CD14-positive monocyte (primary cell): ENCODE results near the gene ARID3A. TPM values are rescaled to one million over a fixed set of nuclear protein-coding genes. Genes with fewer than 3 reads are reported as not detected.

ENCODE experiments used
- DNase-seq, 3 donors: peaks; one replicate each; pipeline ENCODE4 v3.0.0-alpha.2; 2011 to 2022
- H2AFZ ChIP-seq: 2 replicates; pipeline ENCODE4 v1.6.0; 2012; ENCODE audit warnings: mild to moderate bottlenecking, low read depth, low read length, inconsistent platforms; ENCODE audit not compliant: insufficient read depth, poor library complexity, severe bottlenecking
- H3K27ac ChIP-seq, 2 donors: 1 replicate in 1 of 2; 2 replicates in 1 of 2; pipeline ENCODE4 v1.5.1; 2012 to 2013; ENCODE audit warnings: low read length in 2 of 2, control low read depth in 1 of 2, inconsistent platforms in 1 of 2, low read depth in 1 of 2, mild to moderate bottlenecking in 1 of 2
- H3K27me3 ChIP-seq, 2 donors: one replicate each; pipeline versions ENCODE4 v1.6.0 to v1.6.1; 2011 to 2013; ENCODE audit warnings: low read length in 2 of 2; ENCODE audit not compliant: control insufficient read depth in 2 of 2, insufficient read depth in 2 of 2
- H3K36me3 ChIP-seq, 2 donors: replicated peaks in 1 of 2; 1 replicate in 1 of 2; 2 replicates in 1 of 2; pipeline versions ENCODE4 v1.5.1 to v1.6.1; 2012 to 2013; ENCODE audit warnings: low read length in 2 of 2, control low read depth in 1 of 2, inconsistent platforms in 1 of 2, mild to moderate bottlenecking in 1 of 2; ENCODE audit not compliant: insufficient read depth in 2 of 2, control insufficient read depth in 1 of 2
- H3K4me1 ChIP-seq, 2 donors: 1 replicate in 1 of 2; 2 replicates in 1 of 2; pipeline versions ENCODE4 v1.5.1 to v1.6.1; 2012 to 2013; ENCODE audit warnings: low read length in 2 of 2, control low read depth in 1 of 2, inconsistent platforms in 1 of 2, mild to moderate bottlenecking in 1 of 2, moderate library complexity in 1 of 2; ENCODE audit not compliant: insufficient read depth in 2 of 2, control insufficient read depth in 1 of 2
- H3K4me2 ChIP-seq: replicated peaks from 2 replicates; pipeline ENCODE3; 2012; ENCODE audit warnings: low read length, moderate library complexity, mild to moderate bottlenecking; ENCODE audit not compliant: poor library complexity, severe bottlenecking; ENCODE audit errors: extremely low read depth
- H3K4me3 ChIP-seq, 3 experiments: fragments of 200-600 bp in 1 of 3; sonication (generic) in 1 of 3; replicated peaks in 1 of 3; 1 replicate in 2 of 3; 2 replicates in 1 of 3; pipeline ENCODE4 v1.5.1; 2011 to 2013; ENCODE audit warnings: low read length in 3 of 3, mild to moderate bottlenecking in 3 of 3, control low read depth in 2 of 3, low read depth in 2 of 3, inconsistent platforms in 1 of 3, moderate library complexity in 1 of 3
- H3K79me2 ChIP-seq: 2 replicates; pipeline ENCODE4 v1.6.0; 2012; ENCODE audit warnings: mild to moderate bottlenecking, control low read depth, inconsistent platforms, low read length, moderate library complexity; ENCODE audit not compliant: insufficient read depth
- H3K9ac ChIP-seq: 2 replicates; pipeline ENCODE4 v1.6.0; 2017; ENCODE audit warnings: low read length, mild to moderate bottlenecking; ENCODE audit not compliant: insufficient read depth, poor library complexity, severe bottlenecking
- H3K9me3 ChIP-seq, 2 donors: replicated peaks in 1 of 2; 1 replicate in 1 of 2; 2 replicates in 1 of 2; pipeline versions ENCODE4 v1.5.1 to v1.6.1; 2012 to 2013; ENCODE audit warnings: low read length in 2 of 2, control low read depth in 1 of 2; ENCODE audit not compliant: control insufficient read depth in 1 of 2, insufficient read depth in 1 of 2
- H4K20me1 ChIP-seq: 2 replicates; pipeline ENCODE4 v1.6.0; 2012; ENCODE audit warnings: mild to moderate bottlenecking, low read length, control low read depth, moderate library complexity; ENCODE audit not compliant: insufficient read depth
- H3K27ac Mint-ChIP-seq, 7 donors: one replicate each; pipeline ENCODE4 v1.8.0; 2020; ENCODE audit warnings: mild to moderate bottlenecking in 7 of 7, mixed read lengths in 7 of 7, moderate library complexity in 6 of 7, inconsistent platforms in 2 of 7
- H3K27me3 Mint-ChIP-seq, 3 donors: one replicate each; pipeline ENCODE4 v1.8.0; 2021 to 2022; ENCODE audit warnings: low read depth in 3 of 3, mild to moderate bottlenecking in 3 of 3, mixed read lengths in 3 of 3, moderate library complexity in 3 of 3, inconsistent platforms in 1 of 3
- H3K36me3 Mint-ChIP-seq, 2 donors: one replicate each; pipeline ENCODE4 v1.8.0; 2020; ENCODE audit warnings: mixed read lengths in 2 of 2, inconsistent platforms in 1 of 2, mild to moderate bottlenecking in 1 of 2
- H3K4me1 Mint-ChIP-seq: one replicate; pipeline ENCODE4 v1.8.0; 2020; ENCODE audit warnings: mild to moderate bottlenecking, mixed read lengths
- H3K4me3 Mint-ChIP-seq, 2 donors: one replicate each; pipeline ENCODE4 v1.8.0; 2020; ENCODE audit warnings: mild to moderate bottlenecking in 2 of 2, mixed read lengths in 2 of 2, moderate library complexity in 1 of 2
- H3K9me3 Mint-ChIP-seq, 7 donors: one replicate each; pipeline ENCODE4 v1.8.0; 2020 to 2022; ENCODE audit warnings: mixed read lengths in 7 of 7, mild to moderate bottlenecking in 6 of 7, moderate library complexity in 6 of 7, inconsistent platforms in 2 of 7
- CTCF ChIP-seq: fragments of 200-600 bp; IDR thresholded peaks from one replicate; pipeline ENCODE4 v1.8.0; 2022; ENCODE audit warnings: antibody characterized with exemption, mild to moderate bottlenecking
- WGBS: methylation state at CpG from one replicate; pipeline ENCODE4 v1.1.5; 2013; ENCODE audit warnings: missing lambda C conversion rate; ENCODE audit not compliant: insufficient coverage; 5-methylcytosine and 5-hydroxymethylcytosine counted together
- intact Hi-C, 2 donors: fragments of 100-400 bp; cut with micrococcal nuclease; formaldehyde crosslinking; loops; one replicate each; pipeline versions ENCODE4 v1.15.0 to v1.15.1; 2023
- polyA plus RNA-seq, 3 donors: library from polyadenylated mRNA; depleted of rRNA in 1 of 3; unstranded in 2 of 3; stranded (reverse) in 1 of 3; fragments of 300-500 nt in 2 of 3; fragments of >200 nt in 1 of 3; fragmentation: Illumina TruSeq in 2 of 3; gene quantifications; 1 replicate in 2 of 3; 2 replicates in 1 of 3; pipeline ENCODE4 v1.2.3, GENCODE V29; 2012 to 2021

Gene ARID3A
- polyA plus RNA-seq, 3 donors, result 2.1 to 41.6 (median 3.2) TPM

GRCh38 chr19:1010586-1011510 is 85.0 kb downstream of the ARID3A start:
- H3K4me1 ChIP-seq, result no peaks in the 10 kb centered on the region
- Mint-ChIP-seq H3K4me1 (no peaks in the 10 kb centered on the region), H3K9me3 (peaks cover 0 to 3% (median 0%) of the 10 kb centered on the region in 7 donors), H3K27ac (no peak overlapping the region), H3K4me3 (no peak overlapping the region), H3K36me3 (peaks cover 17 to 39% of the 10 kb centered on the region in 2 donors), H3K27me3 (peaks cover 0 to 3% (median 2%) of the 10 kb centered on the region in 3 donors)
- H3K36me3 ChIP-seq, result peaks cover 41 to 56% of the 10 kb centered on the region in 2 donors
- H3K9me3 ChIP-seq, result no peaks in the 10 kb centered on the region
- H3K27me3 ChIP-seq, result no peaks in the 10 kb centered on the region
- H3K27ac ChIP-seq, result no peak overlapping the region
- WGBS, result 94% methylated on average over 37 of the region's 56 CpGs
- no peak overlapping the region for H3K4me3 ChIP-seq
- H3K79me2 ChIP-seq, result peaks cover 28% of the 10 kb centered on the region
- no peak overlapping the region for H2AFZ ChIP-seq
- TF ChIP-seq CTCF, result no peak
- no peak overlapping the region for H3K4me2 ChIP-seq
- H4K20me1 ChIP-seq, result peaks cover 76% of the 10 kb centered on the region
- H3K9ac ChIP-seq, result no peak overlapping the region
- intact Hi-C loops, result no loop called here
- DNase-seq, result no peak

GRCh38 chr19:1011831-1012333 is 86.0 kb downstream of the ARID3A start:
- Mint-ChIP-seq H3K4me3 (no peak overlapping the region), H3K4me1 (peaks cover 6% of the 10 kb centered on the region), H3K27ac (no peak overlapping the region), H3K27me3 (peaks cover 0 to 3% (median 2%) of the 10 kb centered on the region in 3 donors), H3K36me3 (peaks cover 18 to 42% of the 10 kb centered on the region in 2 donors), H3K9me3 (peaks cover 0 to 3% (median 0%) of the 10 kb centered on the region in 7 donors)
- H3K4me1 ChIP-seq, result peaks cover 5 to 9% of the 10 kb centered on the region in 2 donors
- H4K20me1 ChIP-seq, result peaks cover 85% of the 10 kb centered on the region
- no peak for TF ChIP-seq CTCF
- H3K27ac ChIP-seq, result no peak overlapping the region
- H2AFZ ChIP-seq, result no peak overlapping the region
- no peak overlapping the region for H3K9ac ChIP-seq
- 97% methylated on average over 30 of the region's 36 CpGs for WGBS
- peaks cover 41 to 56% of the 10 kb centered on the region in 2 donors for H3K36me3 ChIP-seq
- H3K79me2 ChIP-seq, result peaks cover 39% of the 10 kb centered on the region
- no peaks in the 10 kb centered on the region for H3K27me3 ChIP-seq
- H3K4me2 ChIP-seq, result no peak overlapping the region
- DNase-seq, result no peak
- intact Hi-C loops, result no loop called here
- H3K4me3 ChIP-seq, result no peak overlapping the region
- H3K9me3 ChIP-seq, result no peaks in the 10 kb centered on the region
